Amygdala (tissue), 56 donors: ENCODE results near the gene PPOX.

Experiments
- DNase-seq, 56 donors: peaks; one replicate each; lab custom pipeline; 2025; lab: John Stamatoyannopoulos, UW

Gene PPOX

DNA sequence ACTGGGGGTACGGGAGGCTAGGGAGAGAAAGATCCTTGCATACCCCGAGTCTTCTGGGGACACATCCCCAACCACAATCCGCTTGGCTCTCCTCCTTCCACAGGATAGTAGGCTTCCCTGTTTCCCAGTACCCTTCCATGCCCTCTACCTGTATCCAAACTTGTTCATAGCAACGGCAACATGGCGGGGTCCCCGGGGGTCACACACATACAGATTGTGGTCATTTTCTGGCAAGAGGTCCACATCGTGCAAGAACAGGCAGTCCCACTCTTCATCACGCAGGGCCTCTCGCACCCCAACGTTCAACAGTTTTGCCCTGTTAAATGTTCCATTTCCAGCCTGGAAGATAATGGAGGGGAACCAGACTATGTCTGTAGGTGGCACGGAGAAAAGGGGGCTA is 7.5 kb downstream of the PPOX start:
- DNase-seq: no peak

DNA sequence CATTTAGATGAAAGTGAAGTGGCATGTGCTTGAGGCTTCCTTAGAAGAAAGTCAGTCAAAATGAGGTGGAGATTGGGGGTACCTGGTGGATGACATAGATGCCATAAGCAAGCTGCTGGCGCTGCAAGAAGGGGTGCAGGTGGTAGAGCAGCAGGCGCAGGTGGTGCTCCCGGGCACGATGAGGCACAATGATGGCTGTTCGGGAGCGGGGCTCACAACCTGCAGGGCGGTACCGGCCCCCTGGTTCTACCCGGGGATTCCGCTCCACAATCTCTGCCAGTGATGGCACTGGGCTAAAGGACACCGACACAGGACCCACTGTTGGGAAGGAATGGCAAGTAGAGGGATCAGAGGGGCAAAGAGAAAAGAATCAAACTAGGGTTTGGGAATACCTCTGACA is 8.7 kb downstream of the PPOX start:
- no peak for DNase-seq

GRCh38 chr1:161175771-161176453 is 9.7 kb downstream of the PPOX start:
- no peak for DNase-seq

DNA sequence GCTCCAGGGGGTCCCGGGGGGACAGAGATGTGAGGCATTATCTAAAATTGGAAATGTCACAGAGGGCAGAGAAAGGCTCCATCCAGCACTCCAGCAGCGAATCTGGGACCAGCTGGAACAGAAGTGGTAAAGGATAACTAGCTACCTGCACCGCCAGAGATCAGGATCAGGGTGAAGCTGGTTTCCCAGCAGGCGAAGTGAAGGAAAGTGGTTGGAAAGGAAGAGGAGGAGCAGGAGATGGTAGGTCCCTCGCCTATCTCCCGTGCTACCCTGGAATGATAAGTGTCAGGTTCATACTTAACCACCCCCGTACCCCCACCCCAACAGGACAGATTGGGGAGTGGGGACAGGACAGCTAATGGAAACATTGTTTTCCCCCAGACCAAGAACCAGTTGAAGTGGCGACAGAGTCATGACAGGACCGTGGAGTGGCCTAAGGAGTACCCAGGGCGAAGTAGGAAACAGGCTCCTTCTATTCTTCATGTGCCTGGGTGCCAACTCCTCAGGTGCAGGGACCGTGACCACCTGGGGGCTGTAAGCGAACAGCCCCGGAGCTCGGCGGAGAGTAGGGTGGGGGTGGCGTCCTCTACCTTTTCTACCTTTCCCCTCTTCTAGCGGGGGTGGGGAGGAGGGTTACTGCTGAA is 10.4 kb downstream of the PPOX start:
- DNase-seq: no peak

- peak; percentile 32 to 93 (median 84) for DNase-seq
Measured at GRCh38 chr1:161177112-161177935, 11.1 kb downstream of the PPOX start, which contains the start of gene B4GALT3. Gene B4GALT3 (minus strand): TSS chr1:161177507. CDS start chr1:161176060, 1,447 bp downstream.

DNA sequence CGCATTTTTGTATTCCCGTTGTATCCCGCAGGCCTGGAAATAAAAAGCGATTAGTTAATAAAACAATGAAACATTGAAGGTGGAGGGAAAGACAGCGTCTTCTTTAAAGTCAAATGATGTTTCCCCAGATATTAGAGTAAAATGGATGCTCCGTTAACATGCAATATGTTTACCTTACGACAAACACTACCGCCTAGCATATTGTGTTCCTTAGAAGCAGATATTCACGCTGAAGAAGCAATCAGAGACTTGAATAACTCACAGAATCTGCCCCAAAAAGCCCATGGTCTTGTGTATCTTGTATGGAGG is 11.7 kb downstream of the PPOX start:
- no peak for DNase-seq

GRCh38 chr1:161179698-161180097 is 13.5 kb downstream of the PPOX start:
- DNase-seq: no peak

DNA sequence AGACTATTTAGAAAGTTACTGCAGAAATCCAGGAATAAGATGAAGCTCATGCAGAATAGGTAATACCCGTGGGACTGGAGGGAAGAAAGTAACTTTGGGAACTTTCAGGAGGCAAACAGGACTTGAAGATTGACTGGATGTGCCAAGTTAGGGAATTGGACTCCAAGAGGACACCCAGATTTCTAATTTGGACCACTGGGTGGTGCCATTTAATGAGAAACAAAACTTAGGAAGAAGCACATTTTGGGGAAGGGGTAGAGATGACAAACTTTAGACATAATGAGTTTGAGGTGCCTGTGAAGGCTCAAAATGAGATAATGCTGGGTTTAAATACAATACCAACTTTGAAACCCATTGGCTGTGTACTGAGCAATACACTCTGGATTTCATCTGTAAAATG is 14.4 kb downstream of the PPOX start:
- DNase-seq: no peak

DNA sequence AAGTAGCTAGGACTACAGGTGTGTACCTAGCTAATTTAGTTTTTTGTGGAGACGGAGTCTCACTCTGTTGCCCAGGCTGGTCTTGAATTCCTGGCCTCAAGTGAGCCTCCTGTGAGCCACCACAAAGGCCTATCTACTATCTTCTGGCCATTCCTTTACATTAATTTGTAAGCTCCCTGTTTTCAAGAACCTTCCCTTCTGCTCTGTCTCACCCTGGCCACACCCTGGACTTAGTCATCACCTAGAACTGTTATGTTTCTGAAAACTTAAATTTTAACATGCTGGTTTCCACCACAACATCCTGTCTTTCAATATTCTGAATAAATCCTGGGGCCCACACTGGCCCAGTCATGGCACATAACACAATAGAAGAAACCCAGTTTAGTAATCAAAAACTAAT is 16.0 kb downstream of the PPOX start:
- DNase-seq: no peak

- DNase-seq: peak in 43 of 56 donors; percentile 20 to 83 (median 46)
Measured at GRCh38 chr1:161185282-161185682, 19.1 kb downstream of the PPOX start.

DNA sequence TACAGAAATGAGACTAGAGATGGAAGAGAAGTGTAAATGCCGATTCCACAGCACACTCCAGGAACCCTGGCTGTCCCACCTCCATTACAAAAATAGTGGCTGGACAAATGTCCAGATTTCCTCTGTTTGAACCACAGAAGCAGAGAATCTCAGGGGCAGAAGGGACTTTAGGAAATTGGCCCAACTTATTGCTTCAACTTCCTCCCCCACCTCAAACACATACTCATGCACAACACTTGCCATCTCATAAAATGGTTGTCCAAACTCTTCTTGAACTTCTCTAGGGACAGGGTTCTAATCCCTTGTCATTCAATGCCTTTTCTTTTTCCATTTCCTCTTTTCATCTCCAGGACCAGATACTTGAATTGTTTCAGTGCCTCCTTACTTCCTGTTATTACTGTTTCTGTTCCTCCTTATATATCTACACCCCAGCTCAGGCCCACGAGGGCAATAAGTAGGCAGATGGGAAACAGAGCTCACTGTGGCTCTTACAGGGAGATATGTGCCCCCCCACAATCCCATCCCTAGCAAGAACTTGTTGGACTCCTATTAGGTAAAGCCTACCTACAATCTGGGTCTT is 19.6 kb downstream of the PPOX start:
- peak in 2 of 56 donors; percentile 11 to 22 for DNase-seq

GRCh38 chr1:161187311-161187710 is 21.1 kb downstream of the PPOX start:
- peak in 1 of 56 donors; percentile 12 for DNase-seq

DNA sequence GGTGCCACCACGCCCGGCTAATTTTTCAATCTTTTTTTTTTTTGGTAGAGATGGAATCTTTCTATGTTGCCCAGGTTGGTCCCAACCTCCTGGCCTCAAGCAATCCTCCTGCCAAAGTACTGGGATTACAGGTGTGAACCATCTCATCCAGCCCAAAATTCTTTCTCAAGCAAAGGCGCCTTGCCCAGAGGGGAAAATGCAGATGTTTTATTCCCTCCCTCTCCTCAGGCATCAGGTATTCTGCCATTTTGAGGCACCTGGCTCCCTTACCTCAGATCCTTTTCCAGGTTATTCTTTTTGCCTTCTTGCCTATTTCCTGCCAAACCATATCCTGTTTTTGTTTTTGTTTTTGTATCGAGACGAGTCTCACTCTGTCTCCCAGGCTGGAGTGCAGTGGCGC is 22.2 kb downstream of the PPOX start:
- DNase-seq: no peak

DNA sequence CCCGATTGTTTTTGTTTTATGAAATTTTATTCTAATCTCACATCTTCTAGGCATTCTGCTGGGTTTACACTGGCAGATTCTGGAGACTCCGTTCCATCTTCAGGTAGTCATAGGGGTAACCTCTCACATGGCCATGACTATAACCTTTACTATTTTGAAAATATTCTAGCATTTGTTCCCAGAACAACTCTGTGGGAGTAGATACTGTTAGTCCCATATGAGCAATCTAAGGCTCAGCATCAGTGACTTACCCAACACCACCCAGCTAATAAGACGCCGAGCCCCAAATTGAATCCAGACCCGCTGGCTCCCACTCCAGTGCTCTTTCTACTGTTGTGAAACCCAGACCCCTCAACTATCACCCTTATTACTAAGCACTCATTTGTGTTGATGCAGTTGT is 22.8 kb downstream of the PPOX start:
- DNase-seq: no peak

GRCh38 chr1:161190962-161191521 is 24.8 kb downstream of the PPOX start:
- peak in 20 of 56 donors; percentile 8 to 67 (median 36) for DNase-seq

GRCh38 chr1:161191971-161192370 is 25.7 kb downstream of the PPOX start:
- DNase-seq: no peak

GRCh38 chr1:161192476-161193465 is 26.5 kb downstream of the PPOX start:
- peak in 40 of 56 donors; percentile 15 to 82 (median 44) for DNase-seq

DNA sequence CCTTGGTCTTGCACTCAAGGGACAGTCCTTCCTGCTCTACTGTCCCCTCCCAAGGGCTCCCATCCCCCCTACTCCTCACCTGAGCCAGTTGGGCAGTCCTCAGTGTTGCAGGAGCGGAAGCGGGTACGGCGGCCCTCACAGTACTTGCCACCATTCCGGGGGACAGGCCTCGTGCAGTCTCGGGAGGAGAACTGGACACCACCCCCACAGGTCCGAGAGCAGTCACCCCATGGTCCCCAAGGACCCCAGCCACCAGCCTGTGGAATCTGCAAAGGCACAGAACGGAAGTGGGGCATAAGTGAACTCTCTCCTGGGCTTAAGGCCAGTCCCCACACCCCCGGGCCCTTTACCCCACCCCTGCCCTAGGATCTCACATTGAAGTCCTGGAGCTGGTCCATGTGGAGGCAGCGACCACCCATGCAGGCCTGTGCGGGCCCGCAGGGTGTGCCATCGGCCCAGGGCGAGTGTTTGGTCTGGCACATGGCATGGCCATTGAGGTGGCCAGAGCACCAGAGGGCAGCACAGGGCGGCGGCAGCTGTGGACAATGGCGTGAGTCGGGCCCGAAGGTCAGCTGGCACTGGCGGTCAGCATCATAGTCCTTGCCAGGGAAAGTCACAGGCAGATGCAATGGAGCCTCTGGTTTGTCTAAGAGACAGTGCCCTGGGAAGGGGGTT is 27.5 kb downstream of the PPOX start:
- DNase-seq: peak in 51 of 56 donors; percentile 13 to 90 (median 65)

GRCh38 chr1:161195171-161195570 is 28.9 kb downstream of the PPOX start:
- peak in 14 of 56 donors; percentile 12 to 57 (median 26) for DNase-seq
